UCSD-AML1 (cell line): ENCODE results near the gene LRP1.

Source experiments
- DNase-seq: peaks from one replicate; lab custom pipeline; 2025; ENCODE audit not compliant: unreplicated experiment; lab: John Stamatoyannopoulos, UW

The LRP1 gene

GRCh38 chr12:57233357-57234232 is 105.3 kb downstream of the LRP1 start:
- no peak for DNase-seq

- no peak for DNase-seq
Measured at GRCh38 chr12:57234233-57234570, 105.9 kb downstream of the LRP1 start.

- DNase-seq = no peak
Measured at GRCh38 chr12:57234571-57235016, 106.3 kb downstream of the LRP1 start.

- DNase-seq = no peak
Measured at GRCh38 chr12:57235017-57235727, 106.9 kb downstream of the LRP1 start.

GRCh38 chr12:57235728-57236131 is 107.4 kb downstream of the LRP1 start:
- DNase-seq = no peak

- no peak for DNase-seq
Measured at GRCh38 chr12:57236201-57236924, 108.1 kb downstream of the LRP1 start.

GRCh38 chr12:57236925-57237595 is 108.8 kb downstream of the LRP1 start:
- no peak for DNase-seq

GRCh38 chr12:57237596-57237931 is 109.3 kb downstream of the LRP1 start:
- DNase-seq = no peak

GRCh38 chr12:57237932-57238853 is 109.9 kb downstream of the LRP1 start:
- DNase-seq = no peak

GRCh38 chr12:57238854-57239554 is 110.7 kb downstream of the LRP1 start:
- DNase-seq = peak; percentile 93

- no peak for DNase-seq
Measured at GRCh38 chr12:57239587-57240065, 111.3 kb downstream of the LRP1 start.

- peak; percentile 70 for DNase-seq
Measured at GRCh38 chr12:57240066-57240921, 112.0 kb downstream of the LRP1 start.

GRCh38 chr12:57240926-57241401 is 112.7 kb downstream of the LRP1 start:
- DNase-seq = no peak

- no peak for DNase-seq
Measured at GRCh38 chr12:57241402-57242310, 113.4 kb downstream of the LRP1 start.

GRCh38 chr12:57242329-57242690 is 114.0 kb downstream of the LRP1 start:
- DNase-seq = no peak

GRCh38 chr12:57242691-57243454 is 114.6 kb downstream of the LRP1 start:
- DNase-seq = peak; percentile 43
